ENCODE results near the gene CTNND2.

DNA sequence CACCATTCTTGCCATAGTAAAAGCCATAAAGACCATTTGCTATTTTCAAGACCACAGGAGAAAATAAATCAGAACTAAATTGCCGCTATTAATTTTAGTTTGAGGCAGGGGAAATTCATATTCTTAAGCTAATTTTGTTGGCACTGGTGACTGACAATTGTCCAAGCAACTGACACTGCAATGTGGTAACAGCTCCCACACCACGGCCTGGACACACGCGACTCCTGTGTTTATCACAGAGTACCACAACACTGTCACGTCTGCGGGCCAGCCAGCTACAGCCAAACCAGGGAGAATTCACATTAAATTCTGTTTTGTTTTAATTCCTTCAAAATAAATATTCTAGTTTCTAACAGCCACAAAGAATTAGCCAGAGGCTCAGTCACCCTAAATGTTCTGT is 481.9 kb downstream of the CTNND2 start:
- TF ChIP-seq EZH2 (optimal IDR thresholded peaks at IDR 0.05; ENCODE audit: low read depth, low read length) (no peak), EZH2phosphoT487 (IDR thresholded peaks at IDR 0.05; ENCODE audit: low read length) (no peak)
- TF ChIP-seq, protein P1, sequence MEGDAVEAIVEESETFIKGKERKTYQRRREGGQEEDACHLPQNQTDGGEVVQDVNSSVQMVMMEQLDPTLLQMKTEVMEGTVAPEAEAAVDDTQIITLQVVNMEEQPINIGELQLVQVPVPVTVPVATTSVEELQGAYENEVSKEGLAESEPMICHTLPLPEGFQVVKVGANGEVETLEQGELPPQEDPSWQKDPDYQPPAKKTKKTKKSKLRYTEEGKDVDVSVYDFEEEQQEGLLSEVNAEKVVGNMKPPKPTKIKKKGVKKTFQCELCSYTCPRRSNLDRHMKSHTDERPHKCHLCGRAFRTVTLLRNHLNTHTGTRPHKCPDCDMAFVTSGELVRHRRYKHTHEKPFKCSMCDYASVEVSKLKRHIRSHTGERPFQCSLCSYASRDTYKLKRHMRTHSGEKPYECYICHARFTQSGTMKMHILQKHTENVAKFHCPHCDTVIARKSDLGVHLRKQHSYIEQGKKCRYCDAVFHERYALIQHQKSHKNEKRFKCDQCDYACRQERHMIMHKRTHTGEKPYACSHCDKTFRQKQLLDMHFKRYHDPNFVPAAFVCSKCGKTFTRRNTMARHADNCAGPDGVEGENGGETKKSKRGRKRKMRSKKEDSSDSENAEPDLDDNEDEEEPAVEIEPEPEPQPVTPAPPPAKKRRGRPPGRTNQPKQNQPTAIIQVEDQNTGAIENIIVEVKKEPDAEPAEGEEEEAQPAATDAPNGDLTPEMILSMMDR (IDR thresholded peaks at IDR 0.05; ENCODE audit: low read length) = no peak
